ENCODE data around the gene HOXD13. TPM values are rescaled to one million over a fixed set of nuclear protein-coding genes. Genes with fewer than 3 reads are reported as not detected.

Gene HOXD13
- polyA plus RNA-seq, 1 donor from 2014 or later: not detected

DNA sequence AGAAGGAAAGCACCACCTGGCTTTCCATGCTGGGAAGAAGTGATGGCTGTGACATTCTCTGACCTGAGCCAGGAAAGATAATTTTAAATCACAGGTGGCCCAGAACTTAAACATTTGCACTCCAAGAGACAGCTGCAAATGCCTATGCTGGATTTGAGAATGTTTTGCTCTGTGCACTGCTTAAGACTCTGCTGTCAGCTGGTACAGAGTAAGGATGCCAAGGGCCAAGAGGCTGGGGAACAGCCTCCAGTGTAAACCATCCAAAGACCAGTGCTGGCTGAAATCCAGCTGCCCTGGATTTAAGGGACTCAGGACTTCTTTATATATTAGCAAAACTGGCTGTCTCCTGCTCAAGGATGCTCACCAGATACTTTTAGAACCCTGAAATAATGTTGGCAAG is 40.9 kb downstream of the HOXD13 start:
- Histone ChIP-seq H3K79me2 (replicated peaks; ENCODE audit: insufficient read depth, low read length) (no peaks in the 10 kb centered on the region), H4K20me1 (ENCODE audit: insufficient read depth) (no peaks in the 10 kb centered on the region), H3K9me3 (ENCODE audit: low read length) (no peaks in the 10 kb centered on the region), H3K36me3 (ENCODE audit: insufficient read depth, low read length) (no peaks in the 10 kb centered on the region), H3F3A (ENCODE audit: insufficient read depth, low read length, poor library complexity, severe bottlenecking) (no peaks in the 10 kb centered on the region), H3K9me2 (ENCODE audit: insufficient read depth, low read length) (no peaks in the 10 kb centered on the region), H3K9ac (ENCODE audit: low read length) (no peak overlapping the region), H3K4me2 (ENCODE audit: low read length) (no peak overlapping the region), H3K4me3 (ENCODE audit: low read length) (no peak overlapping the region), H3K27me3 (ENCODE audit: insufficient read depth, low read depth, low read length) (peaks cover 97% of the 10 kb centered on the region), H2AFZ (ENCODE audit: low read depth, low read length) (no peak overlapping the region), H3K27ac (ENCODE audit: low read length) (no peak overlapping the region)
- TF ChIP-seq, protein P1, sequence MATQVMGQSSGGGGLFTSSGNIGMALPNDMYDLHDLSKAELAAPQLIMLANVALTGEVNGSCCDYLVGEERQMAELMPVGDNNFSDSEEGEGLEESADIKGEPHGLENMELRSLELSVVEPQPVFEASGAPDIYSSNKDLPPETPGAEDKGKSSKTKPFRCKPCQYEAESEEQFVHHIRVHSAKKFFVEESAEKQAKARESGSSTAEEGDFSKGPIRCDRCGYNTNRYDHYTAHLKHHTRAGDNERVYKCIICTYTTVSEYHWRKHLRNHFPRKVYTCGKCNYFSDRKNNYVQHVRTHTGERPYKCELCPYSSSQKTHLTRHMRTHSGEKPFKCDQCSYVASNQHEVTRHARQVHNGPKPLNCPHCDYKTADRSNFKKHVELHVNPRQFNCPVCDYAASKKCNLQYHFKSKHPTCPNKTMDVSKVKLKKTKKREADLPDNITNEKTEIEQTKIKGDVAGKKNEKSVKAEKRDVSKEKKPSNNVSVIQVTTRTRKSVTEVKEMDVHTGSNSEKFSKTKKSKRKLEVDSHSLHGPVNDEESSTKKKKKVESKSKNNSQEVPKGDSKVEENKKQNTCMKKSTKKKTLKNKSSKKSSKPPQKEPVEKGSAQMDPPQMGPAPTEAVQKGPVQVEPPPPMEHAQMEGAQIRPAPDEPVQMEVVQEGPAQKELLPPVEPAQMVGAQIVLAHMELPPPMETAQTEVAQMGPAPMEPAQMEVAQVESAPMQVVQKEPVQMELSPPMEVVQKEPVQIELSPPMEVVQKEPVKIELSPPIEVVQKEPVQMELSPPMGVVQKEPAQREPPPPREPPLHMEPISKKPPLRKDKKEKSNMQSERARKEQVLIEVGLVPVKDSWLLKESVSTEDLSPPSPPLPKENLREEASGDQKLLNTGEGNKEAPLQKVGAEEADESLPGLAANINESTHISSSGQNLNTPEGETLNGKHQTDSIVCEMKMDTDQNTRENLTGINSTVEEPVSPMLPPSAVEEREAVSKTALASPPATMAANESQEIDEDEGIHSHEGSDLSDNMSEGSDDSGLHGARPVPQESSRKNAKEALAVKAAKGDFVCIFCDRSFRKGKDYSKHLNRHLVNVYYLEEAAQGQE (IDR thresholded peaks at IDR 0.05; ENCODE audit: borderline replicate concordance): no peak
- TF ChIP-seq EZH2 (IDR thresholded peaks at IDR 0.05; ENCODE audit: borderline replicate concordance, insufficient read depth, low read length, poor library complexity, severe bottlenecking): no peak
- no peak for TF ChIP-seq POLR2AphosphoS5 (IDR thresholded peaks at IDR 0.05)
- TF ChIP-seq, protein P2, sequence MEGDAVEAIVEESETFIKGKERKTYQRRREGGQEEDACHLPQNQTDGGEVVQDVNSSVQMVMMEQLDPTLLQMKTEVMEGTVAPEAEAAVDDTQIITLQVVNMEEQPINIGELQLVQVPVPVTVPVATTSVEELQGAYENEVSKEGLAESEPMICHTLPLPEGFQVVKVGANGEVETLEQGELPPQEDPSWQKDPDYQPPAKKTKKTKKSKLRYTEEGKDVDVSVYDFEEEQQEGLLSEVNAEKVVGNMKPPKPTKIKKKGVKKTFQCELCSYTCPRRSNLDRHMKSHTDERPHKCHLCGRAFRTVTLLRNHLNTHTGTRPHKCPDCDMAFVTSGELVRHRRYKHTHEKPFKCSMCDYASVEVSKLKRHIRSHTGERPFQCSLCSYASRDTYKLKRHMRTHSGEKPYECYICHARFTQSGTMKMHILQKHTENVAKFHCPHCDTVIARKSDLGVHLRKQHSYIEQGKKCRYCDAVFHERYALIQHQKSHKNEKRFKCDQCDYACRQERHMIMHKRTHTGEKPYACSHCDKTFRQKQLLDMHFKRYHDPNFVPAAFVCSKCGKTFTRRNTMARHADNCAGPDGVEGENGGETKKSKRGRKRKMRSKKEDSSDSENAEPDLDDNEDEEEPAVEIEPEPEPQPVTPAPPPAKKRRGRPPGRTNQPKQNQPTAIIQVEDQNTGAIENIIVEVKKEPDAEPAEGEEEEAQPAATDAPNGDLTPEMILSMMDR (IDR thresholded peaks at IDR 0.05; ENCODE audit: poor library complexity, severe bottlenecking): no peak
- TF ChIP-seq RAD21 (conservative IDR thresholded peaks at IDR 0.05): no peak
- TF ChIP-seq SMC3 (conservative IDR thresholded peaks at IDR 0.05; ENCODE audit: poor library complexity): no peak
- TF ChIP-seq MXI1 (conservative IDR thresholded peaks at IDR 0.05; ENCODE audit: poor library complexity, severe bottlenecking): no peak
- no peak for TF ChIP-seq TAF1 (IDR thresholded peaks at IDR 0.05; ENCODE audit: low read depth)
- no peak for TF ChIP-seq EP300 (conservative IDR thresholded peaks at IDR 0.05; ENCODE audit: poor library complexity, severe bottlenecking)

DNA sequence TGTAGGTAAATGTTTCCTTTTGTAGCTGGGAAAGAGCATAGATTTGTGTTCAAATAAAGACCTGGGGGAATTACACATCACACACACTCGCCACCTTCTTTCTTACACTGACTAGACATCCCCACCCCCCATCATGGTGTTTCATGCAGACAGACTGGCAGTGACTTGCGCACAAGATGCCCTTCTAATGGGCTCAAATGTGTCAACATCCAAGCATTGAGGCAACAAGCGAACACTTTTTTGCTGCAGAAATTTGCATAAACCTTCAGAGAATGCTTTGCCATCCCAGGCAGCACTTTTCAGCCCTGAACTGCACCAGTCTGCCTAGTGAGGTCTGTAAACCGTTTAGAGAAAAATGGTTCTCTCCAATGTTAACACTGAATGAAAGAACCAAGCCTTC is 41.5 kb downstream of the HOXD13 start:
- Histone ChIP-seq H3K27ac (ENCODE audit: low read length) (no peak overlapping the region), H3K4me3 (ENCODE audit: low read length) (no peak overlapping the region), H3K27me3 (ENCODE audit: insufficient read depth, low read depth, low read length) (peaks cover 97% of the 10 kb centered on the region)

More for the DNA sequence above, 41.5 kb downstream of the HOXD13 start:
- Histone ChIP-seq H3K9ac (ENCODE audit: low read length) (no peak overlapping the region), H4K20me1 (ENCODE audit: insufficient read depth) (no peaks in the 10 kb centered on the region), H3K79me2 (replicated peaks; ENCODE audit: insufficient read depth, low read length) (no peaks in the 10 kb centered on the region), H3K36me3 (ENCODE audit: insufficient read depth, low read length) (no peaks in the 10 kb centered on the region), H3K4me2 (ENCODE audit: low read length) (no peak overlapping the region), H3F3A (ENCODE audit: insufficient read depth, low read length, poor library complexity, severe bottlenecking) (no peaks in the 10 kb centered on the region), H2AFZ (ENCODE audit: low read depth, low read length) (no peak overlapping the region), H3K9me3 (ENCODE audit: low read length) (no peaks in the 10 kb centered on the region), H3K9me2 (ENCODE audit: insufficient read depth, low read length) (no peaks in the 10 kb centered on the region)
- TF ChIP-seq, protein P1 (IDR thresholded peaks at IDR 0.05; ENCODE audit: borderline replicate concordance): no peak
- TF ChIP-seq POLR2AphosphoS5 (IDR thresholded peaks at IDR 0.05) (no peak), SMC3 (conservative IDR thresholded peaks at IDR 0.05; ENCODE audit: poor library complexity) (no peak), RAD21 (conservative IDR thresholded peaks at IDR 0.05) (no peak), TAF1 (IDR thresholded peaks at IDR 0.05; ENCODE audit: low read depth) (no peak), EZH2 (IDR thresholded peaks at IDR 0.05; ENCODE audit: borderline replicate concordance, insufficient read depth, low read length, poor library complexity, severe bottlenecking) (no peak), MXI1 (conservative IDR thresholded peaks at IDR 0.05; ENCODE audit: poor library complexity, severe bottlenecking) (no peak), EP300 (conservative IDR thresholded peaks at IDR 0.05; ENCODE audit: poor library complexity, severe bottlenecking) (no peak)
- TF ChIP-seq, protein P2 (IDR thresholded peaks at IDR 0.05; ENCODE audit: poor library complexity, severe bottlenecking): no peak
